ENCODE results near the gene ATG5.

The ATG5 gene

GRCh38 chr6:106244931-106245330, 80.6 kb downstream of the ATG5 start (continued):
- TF ChIP-seq ZNF488 (tag by site-specific recombination; IDR thresholded peaks at IDR 0.05) (no peak), REPIN1 (tag by site-specific recombination; IDR thresholded peaks at IDR 0.05; ENCODE audit: low read depth) (no peak), PRDM4 (tag by site-specific recombination; IDR thresholded peaks at IDR 0.05) (no peak), ZBTB8A (tag by site-specific recombination; IDR thresholded peaks at IDR 0.05) (no peak)

- H3K27ac ChIP-seq (ENCODE audit: extremely low read depth, low read depth, low read length) = no peak overlapping the region
- H3K9me3 ChIP-seq (ENCODE audit: control insufficient read depth, insufficient read depth, low read depth, low read length) = no peaks in the 10 kb centered on the region
- no peak overlapping the region for H3K4me3 ChIP-seq (ENCODE audit: low read depth, low read length)
- ChIA-PET CTCF (interaction anchor here (1.0 to 1.1 kb wide), 2 partner anchors 11 to 21 kb away, joined by 3 to 4 read pairs; no protein-coding TSS in a partner anchor), POLR2A (no interaction called here)
- no peaks in the 10 kb centered on the region for H3K4me1 ChIP-seq (ENCODE audit: control insufficient read depth, insufficient read depth, low read length)
- peaks cover 6 to 25% of the 10 kb centered on the region in 2 experiments; a peak in 2 of 3 replicates for H3K36me3 ChIP-seq (ENCODE audit: control insufficient read depth in 2 of 2, insufficient read depth in 1 of 2, low read length in 2 of 2)
- TF ChIP-seq ZNF560 (tag by site-specific recombination; IDR thresholded peaks at IDR 0.05; ENCODE audit: borderline replicate concordance) (no peak), KLF10 (tag by site-specific recombination; IDR thresholded peaks at IDR 0.05) (no peak), ZNF223 (tag by site-specific recombination; IDR thresholded peaks at IDR 0.05) (no peak)
Measured at GRCh38 chr6:106244521-106244920, 81.0 kb downstream of the ATG5 start.

- ChIA-PET POLR2A (no interaction called here), CTCF (interaction anchor here (1.1 kb wide), 1 partner anchor 12 kb away, joined by 4 read pairs; no protein-coding TSS in a partner anchor)
- Histone ChIP-seq H3K4me3 (ENCODE audit: low read depth, low read length) (no peak overlapping the region), H3K9me3 (ENCODE audit: control insufficient read depth, insufficient read depth, low read depth, low read length) (no peaks in the 10 kb centered on the region), H3K4me1 (ENCODE audit: control insufficient read depth, insufficient read depth, low read length) (no peaks in the 10 kb centered on the region), H3K27ac (ENCODE audit: extremely low read depth, low read depth, low read length) (no peak overlapping the region), H3K36me3 (ENCODE audit: control insufficient read depth in 2 of 2, insufficient read depth in 1 of 2, low read length in 2 of 2) (peaks cover 6 to 25% of the 10 kb centered on the region in 2 experiments; a peak in 2 of 3 replicates)
- TF ChIP-seq PRDM2 (tag by site-specific recombination; IDR thresholded peaks at IDR 0.05; ENCODE audit: borderline replicate concordance) = no peak
- no peak for TF ChIP-seq KLF7 (tag by site-specific recombination; IDR thresholded peaks at IDR 0.05; ENCODE audit: borderline replicate concordance)
- TF ChIP-seq ZNF391 (tag by site-specific recombination; IDR thresholded peaks at IDR 0.05; ENCODE audit: borderline replicate concordance, low read depth) = no peak
- no peak for TF ChIP-seq SCRT2 (tag by site-specific recombination; IDR thresholded peaks at IDR 0.05)
- no peak for TF ChIP-seq MYNN (tag by site-specific recombination; IDR thresholded peaks at IDR 0.05; ENCODE audit: borderline replicate concordance)
- TF ChIP-seq ZFP37 (tag by site-specific recombination; IDR thresholded peaks at IDR 0.05) = no peak
- no peak for TF ChIP-seq KLF10 (tag by site-specific recombination; IDR thresholded peaks at IDR 0.05)
- TF ChIP-seq GLIS2 (tag by site-specific recombination; IDR thresholded peaks at IDR 0.05) = no peak
- no peak for TF ChIP-seq ZNF221 (tag by site-specific recombination; IDR thresholded peaks at IDR 0.05; ENCODE audit: borderline replicate concordance)
- no peak for TF ChIP-seq ZNF558 (tag by site-specific recombination; IDR thresholded peaks at IDR 0.05)
Measured at GRCh38 chr6:106243261-106243660, 82.3 kb downstream of the ATG5 start.

Data from HEK293 (cell line).